Epithelial cell of umbilical artery (primary cell): ENCODE measurements around the gene OR2M3. TPM values are rescaled to one million over a fixed set of nuclear protein-coding genes. Genes with fewer than 3 reads are reported as not detected.

Experiments used
- total RNA-seq: library from RNA; depleted of rRNA; stranded (reverse); fragments of >200 nt; gene quantifications from 2 replicates; pipeline ENCODE4 v1.2.3, GENCODE V29; 2014

The OR2M3 gene, protein sequence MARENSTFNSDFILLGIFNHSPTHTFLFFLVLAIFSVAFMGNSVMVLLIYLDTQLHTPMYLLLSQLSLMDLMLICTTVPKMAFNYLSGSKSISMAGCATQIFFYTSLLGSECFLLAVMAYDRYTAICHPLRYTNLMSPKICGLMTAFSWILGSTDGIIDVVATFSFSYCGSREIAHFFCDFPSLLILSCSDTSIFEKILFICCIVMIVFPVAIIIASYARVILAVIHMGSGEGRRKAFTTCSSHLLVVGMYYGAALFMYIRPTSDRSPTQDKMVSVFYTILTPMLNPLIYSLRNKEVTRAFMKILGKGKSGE
- total RNA-seq, result not detected in 2 replicates

GRCh38 chr1:248196965-248197364 lies at the start of gene OR2M3:
Gene OR2M3, plus strand, starts transcription at chr1:248197265. Its CDS starts 5,803 bp downstream, at chr1:248203068.

DNA sequence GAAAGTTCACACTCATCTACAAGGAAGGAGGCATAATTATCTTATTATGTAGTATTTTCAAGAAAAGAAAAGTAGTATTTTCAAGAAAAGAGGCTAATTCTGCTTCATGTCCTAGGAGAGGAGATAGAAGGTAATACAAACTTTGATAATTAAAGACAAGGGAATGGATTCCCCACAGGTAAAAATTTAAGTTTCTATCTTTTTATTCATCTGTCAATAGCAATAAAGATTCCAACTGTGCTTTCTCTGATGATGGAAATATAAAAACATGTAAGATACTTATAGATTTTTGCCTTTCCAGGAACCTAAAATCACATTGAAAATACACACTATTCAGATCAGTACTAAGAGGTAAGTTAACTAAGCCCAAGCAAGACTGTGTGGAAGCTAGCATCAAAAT lies 22.5 kb upstream of the OR2M3 start, which contains the start of gene OR2M2:
Gene OR2M2, plus strand, starts transcription at position 301 of the 400 bp plus-strand sequence. CDS start 5,165 bp downstream, outside the sequence.

DNA sequence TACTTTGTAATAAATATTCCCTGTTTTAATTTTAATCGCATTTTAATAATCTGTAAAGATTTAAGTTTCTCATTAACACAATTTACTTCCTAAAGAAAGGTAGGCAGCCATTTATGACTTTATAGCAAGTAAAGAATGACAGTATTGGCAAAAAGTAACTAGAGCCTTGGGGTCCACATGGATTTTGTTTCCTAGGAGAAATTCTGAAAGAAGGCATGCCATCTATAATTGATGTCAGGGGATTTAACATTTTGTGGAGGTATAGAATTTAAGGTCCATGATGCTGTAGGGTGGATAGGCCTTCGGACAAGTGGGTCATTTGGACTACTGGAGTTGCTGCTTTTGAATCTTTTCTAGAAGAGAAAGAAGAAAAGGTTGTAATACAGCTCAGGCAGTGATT lies 34.1 kb downstream of the OR2M3 start, which contains the start of gene OR2M4:
Gene OR2M4, plus strand, starts transcription at position 301 of the 400 bp plus-strand sequence. CDS start 7,512 bp downstream, outside the sequence.

Other genes starting within 250 kb of the OR2M3 start
- gene OR2L8, start 248.4 kb upstream of the OR2M3 start, total RNA-seq, result under 0.01 and 0.30 TPM in 2 replicates
- gene OR2AK2, start 232.0 kb upstream of the OR2M3 start, total RNA-seq, result not detected in 2 replicates
- not detected in 2 replicates for gene OR2L5, start 183.6 kb upstream of the OR2M3 start, total RNA-seq
- not detected in 2 replicates for gene OR2L2, start 167.2 kb upstream of the OR2M3 start, total RNA-seq
- under 0.01 TPM in 1 of 2 replicates, not detected in the other for gene OR2L3, start 150.4 kb upstream of the OR2M3 start, total RNA-seq
- not detected in 2 replicates for gene OR2L13, start 102.1 kb upstream of the OR2M3 start, total RNA-seq
- gene OR2M5, start 52.1 kb upstream of the OR2M3 start, total RNA-seq, result not detected in 2 replicates
- not detected in 2 replicates for gene OR2M2, start 22.4 kb upstream of the OR2M3 start, total RNA-seq
- gene OR2M4, start 34.2 kb downstream of the OR2M3 start, total RNA-seq, result not detected in 2 replicates
- gene OR2T33, start 80.7 kb downstream of the OR2M3 start, total RNA-seq, result not detected in 2 replicates
- gene OR2T12, start 106.2 kb downstream of the OR2M3 start, total RNA-seq, result not detected in 2 replicates
- gene OR2M7, start 127.3 kb downstream of the OR2M3 start, total RNA-seq, result not detected in 2 replicates
- not detected in 2 replicates for gene OR14C36, start 151.5 kb downstream of the OR2M3 start, total RNA-seq
- gene OR2T4, start 164.4 kb downstream of the OR2M3 start, total RNA-seq, result not detected in 2 replicates
- not detected in 2 replicates for gene OR2T6, start 178.5 kb downstream of the OR2M3 start, total RNA-seq
- gene OR2T1, start 205.8 kb downstream of the OR2M3 start, total RNA-seq, result not detected in 2 replicates
- not detected in 2 replicates for gene OR2T2, start 248.4 kb downstream of the OR2M3 start, total RNA-seq